ENCODE results near the gene PLCG2. TPM values are rescaled to one million over a fixed set of nuclear protein-coding genes. Genes with fewer than 3 reads are reported as not detected.

PLCG2 gene
- total and polyA plus RNA-seq, 3 donors from 2014 or later, result 6.8 to 11.3 (median 8.0) TPM

- no peak for DNase-seq
- TF ChIP-seq POLR2A (IDR thresholded peaks at IDR 0.05), result no peak
- no peak for TF ChIP-seq CTCF (IDR thresholded peaks at IDR 0.05)
- H3K27ac ChIP-seq, result no peak overlapping the region
These were observed 217.8 kb downstream of the PLCG2 start for GRCh38 chr16:81996664-81997509.

GRCh38 chr16:81997738-81998137 lies 218.6 kb downstream of the PLCG2 start:
- intact Hi-C loops (cut with DNase I; ENCODE audit: low total_unique reads), result no loop called here
- Histone ChIP-seq H3K9me3 (no peaks in the 10 kb centered on the region), H3K27me3 (no peaks in the 10 kb centered on the region), H3K4me1 (no peaks in the 10 kb centered on the region), H3K36me3 (ENCODE audit: low read depth, missing control alignments) (no peaks in the 10 kb centered on the region), H3K27ac (no peak overlapping the region), H3K4me3 (no peak overlapping the region)
- no peak for TF ChIP-seq POLR2A (IDR thresholded peaks at IDR 0.05)
- no peak for TF ChIP-seq CTCF (IDR thresholded peaks at IDR 0.05)
- peak; percentile 53 for DNase-seq
- WGBS, 2 donors, result 42 to 54% methylated on average over 2 of the region's 2 CpGs

More at GRCh38 chr16:81996664-81997509, 217.8 kb downstream of the PLCG2 start:
- Histone ChIP-seq H3K4me3 (no peak overlapping the region), H3K4me1 (no peaks in the 10 kb centered on the region), H3K36me3 (ENCODE audit: low read depth, missing control alignments) (no peaks in the 10 kb centered on the region), H3K27me3 (no peaks in the 10 kb centered on the region), H3K9me3 (no peaks in the 10 kb centered on the region)
- intact Hi-C loops (cut with DNase I; ENCODE audit: low total_unique reads), result no loop called here
- WGBS, 2 donors, result 75 to 81% methylated on average over 10 to 11 of the region's 11 CpGs

DNA sequence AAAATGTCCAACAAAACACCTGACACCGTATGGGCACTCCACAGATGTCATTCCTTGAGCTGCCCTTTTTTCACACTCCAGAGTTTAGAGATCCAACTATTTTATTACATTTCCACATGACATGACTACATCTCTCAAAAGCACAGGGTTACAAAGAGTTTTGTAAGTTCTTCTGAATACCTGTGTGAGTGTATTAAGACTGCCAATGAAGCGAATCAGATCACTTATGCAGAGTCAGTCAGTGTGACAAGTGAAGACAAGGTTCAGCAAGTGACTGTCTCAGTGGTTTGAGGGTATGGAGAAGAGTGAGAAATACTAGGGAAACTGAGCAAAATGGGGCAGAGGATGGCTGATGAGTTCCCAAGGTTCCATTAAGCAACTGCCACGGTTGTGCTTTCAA lies 223.7 kb downstream of the PLCG2 start:
- Histone ChIP-seq H3K4me3 (no peak overlapping the region), H3K9me3 (no peaks in the 10 kb centered on the region), H3K27ac (no peak overlapping the region), H3K27me3 (no peaks in the 10 kb centered on the region), H3K36me3 (ENCODE audit: low read depth, missing control alignments) (no peaks in the 10 kb centered on the region), H3K4me1 (no peaks in the 10 kb centered on the region)
- intact Hi-C loops (cut with DNase I; ENCODE audit: low total_unique reads), result no loop called here
- 76 to 82% methylated on average over 3 of the region's 3 CpGs for WGBS, 2 donors
- TF ChIP-seq POLR2A (IDR thresholded peaks at IDR 0.05) (no peak), CTCF (IDR thresholded peaks at IDR 0.05) (no peak)
- DNase-seq, result no peak

- TF ChIP-seq POLR2A (IDR thresholded peaks at IDR 0.05), result no peak
- no peak for TF ChIP-seq CTCF (IDR thresholded peaks at IDR 0.05)
- no peaks in the 10 kb centered on the region for H3K36me3 ChIP-seq (ENCODE audit: low read depth, missing control alignments)
- no peaks in the 10 kb centered on the region for H3K4me1 ChIP-seq
- WGBS, 2 donors, result 69 to 74% methylated on average over 5 of the region's 5 CpGs
- H3K27ac ChIP-seq, result no peak overlapping the region
- H3K9me3 ChIP-seq, result no peaks in the 10 kb centered on the region
- intact Hi-C loops (cut with DNase I; ENCODE audit: low total_unique reads), result no loop called here
- no peak overlapping the region for H3K4me3 ChIP-seq
- DNase-seq, result no peak
- no peaks in the 10 kb centered on the region for H3K27me3 ChIP-seq
These were observed 225.5 kb downstream of the PLCG2 start for GRCh38 chr16:82004601-82005000.
